GM19468 (cell line): ENCODE data around the gene CORT.
A peak's percentile ranks its signal among the peaks of the same experiment; 100 is the strongest.
"Not testable (repeated sequence)": the region's sequence is repeated elsewhere in the genome, so short reads cannot be mapped to it uniquely, and the experiment has no call there.

Experiments
- ATAC-seq: cut with Tn5 transposase; IDR thresholded peaks from one replicate; pipeline ENCODE4 v1.9.1; 2021; ENCODE audit warnings: mild to moderate bottlenecking, moderate library complexity, moderate number of reproducible peaks; ENCODE audit not compliant: unreplicated experiment; ENCODE audit errors: extremely low read depth

The CORT gene

GRCh38 chr1:10473145-10473765, 23.4 kb downstream of the CORT start:
- ATAC-seq = no peak

- ATAC-seq = not testable (repeated sequence)
Observed at GRCh38 chr1:10474309-10474612, 24.4 kb downstream of the CORT start.

- peak; percentile 49 for ATAC-seq
Observed at GRCh38 chr1:10474613-10475507, 25.0 kb downstream of the CORT start, which contains the start of gene PEX14. PEX14 (plus strand) TSS chr1:10474950; CDS start chr1:10474967, 17 bp downstream.

- no peak for ATAC-seq
Observed at GRCh38 chr1:10475510-10475909, 25.7 kb downstream of the CORT start.

- no peak for ATAC-seq
Observed at GRCh38 chr1:10479296-10479695, 29.5 kb downstream of the CORT start.

- no peak for ATAC-seq
Observed at GRCh38 chr1:10480614-10481013, 30.8 kb downstream of the CORT start.

GRCh38 chr1:10484521-10484920, 34.7 kb downstream of the CORT start:
- ATAC-seq = no peak

- ATAC-seq = no peak
Observed at GRCh38 chr1:10489291-10490055, 39.6 kb downstream of the CORT start.

GRCh38 chr1:10490286-10490970, 40.6 kb downstream of the CORT start:
- ATAC-seq = no peak

- ATAC-seq = no peak
Observed at GRCh38 chr1:10494418-10494753, 44.6 kb downstream of the CORT start.

- peak; percentile 72 for ATAC-seq
Observed at GRCh38 chr1:10494754-10495474, 45.1 kb downstream of the CORT start.

GRCh38 chr1:10495475-10495817, 45.6 kb downstream of the CORT start:
- ATAC-seq = no peak

- no peak for ATAC-seq
Observed at GRCh38 chr1:10495952-10496351, 46.1 kb downstream of the CORT start.

GRCh38 chr1:10497109-10497508, 47.3 kb downstream of the CORT start:
- ATAC-seq = no peak

- ATAC-seq = no peak
Observed at GRCh38 chr1:10498231-10498630, 48.4 kb downstream of the CORT start.
